ENCODE results near the gene PTCRA.
"Not testable (repeated sequence)": the region's sequence is repeated elsewhere in the genome, so short reads cannot be mapped to it uniquely, and the experiment has no call there.

The PTCRA gene, protein sequence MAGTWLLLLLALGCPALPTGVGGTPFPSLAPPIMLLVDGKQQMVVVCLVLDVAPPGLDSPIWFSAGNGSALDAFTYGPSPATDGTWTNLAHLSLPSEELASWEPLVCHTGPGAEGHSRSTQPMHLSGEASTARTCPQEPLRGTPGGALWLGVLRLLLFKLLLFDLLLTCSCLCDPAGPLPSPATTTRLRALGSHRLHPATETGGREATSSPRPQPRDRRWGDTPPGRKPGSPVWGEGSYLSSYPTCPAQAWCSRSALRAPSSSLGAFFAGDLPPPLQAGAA

DNA sequence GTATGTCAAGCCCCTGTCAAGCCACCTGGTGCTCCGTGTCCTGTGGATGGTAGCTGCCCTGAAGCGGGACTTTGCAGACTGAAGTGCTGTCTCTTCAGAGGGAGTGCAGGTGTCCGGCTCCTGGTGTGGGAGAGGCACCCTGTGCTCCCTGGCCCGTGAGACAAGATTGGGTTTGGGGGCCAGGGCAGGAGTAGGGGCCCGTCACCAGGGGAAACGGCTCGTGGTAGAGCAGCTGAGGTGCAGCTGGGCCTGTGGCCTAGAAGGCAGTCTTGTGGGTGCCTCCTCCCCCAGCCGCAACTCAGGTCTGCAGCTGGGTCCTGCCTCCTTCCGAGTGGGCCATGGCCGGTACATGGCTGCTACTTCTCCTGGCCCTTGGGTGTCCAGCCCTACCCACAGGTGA is at the start of gene PTCRA:
TSS of gene PTCRA (plus strand) at position 322 of the 400 bp plus-strand sequence. CDS start at position 339, 17 bp downstream.
- no peak for DNase-seq

DNA sequence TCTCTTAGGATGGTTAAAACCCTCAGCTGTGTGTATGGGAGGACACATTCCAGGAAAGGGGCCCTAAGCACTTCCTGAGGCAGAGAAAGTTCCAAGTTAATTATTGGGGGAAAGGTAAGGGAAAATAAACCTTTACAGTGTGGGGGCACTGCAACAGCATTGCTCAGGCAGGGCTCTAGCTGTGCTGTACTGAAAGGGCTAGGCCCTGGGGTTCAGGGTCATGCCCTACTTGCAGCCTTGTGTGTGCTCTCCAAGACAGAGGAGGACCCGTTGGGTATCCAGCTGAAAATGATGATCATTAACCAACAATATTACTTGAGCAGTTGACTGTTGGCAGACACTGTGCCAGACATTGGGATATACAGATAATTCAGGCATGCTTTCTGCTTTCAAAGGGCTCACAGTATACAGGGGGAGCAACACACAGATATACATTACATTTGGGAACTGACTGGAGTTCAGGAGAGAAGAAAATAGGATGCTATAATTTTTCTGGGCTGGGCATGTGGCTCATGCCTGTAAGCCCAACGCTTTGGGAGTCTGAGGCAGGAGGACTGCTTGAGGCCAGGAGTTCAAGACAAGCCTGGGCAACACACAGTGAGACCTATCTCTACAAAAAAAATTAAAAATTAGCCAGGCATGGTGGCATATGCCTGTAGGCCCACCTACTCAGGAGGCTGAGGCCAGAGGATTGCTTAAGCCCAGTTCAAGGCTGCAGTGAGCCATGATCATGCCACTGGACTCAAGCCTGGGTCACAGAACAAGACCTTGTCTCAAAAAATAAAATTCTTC is 45.5 kb upstream of the PTCRA start:
- DNase-seq = no peak

DNA sequence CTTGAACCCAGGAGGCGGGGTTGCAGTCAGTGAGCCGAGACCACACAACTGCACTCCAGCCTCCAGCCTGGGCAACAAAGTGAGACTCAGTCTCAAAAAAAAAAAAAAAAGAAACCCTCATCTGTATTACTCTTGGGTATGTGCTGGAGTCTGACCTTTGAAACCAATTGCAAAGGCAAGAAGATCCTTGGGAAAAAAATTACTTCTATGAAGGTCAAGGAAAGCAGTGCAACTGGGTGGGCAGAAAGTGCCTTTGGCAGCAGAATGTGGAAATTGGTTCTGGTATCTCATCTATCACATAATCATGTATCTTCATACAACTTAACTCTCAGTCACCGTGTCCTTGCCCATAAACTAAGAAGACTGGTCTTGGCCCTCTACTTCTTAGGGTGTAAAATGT is 44.1 kb upstream of the PTCRA start:
- no peak for DNase-seq

DNA sequence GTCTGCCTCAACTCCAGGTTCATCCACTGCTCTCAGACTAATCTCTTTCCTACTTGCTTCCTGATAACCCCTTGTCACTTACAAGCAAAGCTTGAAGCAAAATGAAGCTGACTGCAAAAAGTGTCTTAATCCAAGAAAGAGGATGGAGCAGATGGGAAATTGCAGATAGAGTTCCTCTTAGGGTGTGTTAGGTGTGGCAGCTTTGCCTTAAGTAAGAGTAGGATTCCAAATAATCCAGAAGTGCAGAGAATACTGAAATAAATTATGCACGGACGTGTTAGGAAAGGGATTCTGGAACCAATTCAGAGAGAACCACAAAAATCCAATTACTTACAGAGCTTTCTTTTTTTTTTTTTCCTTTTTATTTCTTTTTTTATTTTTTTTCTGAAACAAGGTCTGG is 42.5 kb upstream of the PTCRA start:
- no peak for DNase-seq

DNA sequence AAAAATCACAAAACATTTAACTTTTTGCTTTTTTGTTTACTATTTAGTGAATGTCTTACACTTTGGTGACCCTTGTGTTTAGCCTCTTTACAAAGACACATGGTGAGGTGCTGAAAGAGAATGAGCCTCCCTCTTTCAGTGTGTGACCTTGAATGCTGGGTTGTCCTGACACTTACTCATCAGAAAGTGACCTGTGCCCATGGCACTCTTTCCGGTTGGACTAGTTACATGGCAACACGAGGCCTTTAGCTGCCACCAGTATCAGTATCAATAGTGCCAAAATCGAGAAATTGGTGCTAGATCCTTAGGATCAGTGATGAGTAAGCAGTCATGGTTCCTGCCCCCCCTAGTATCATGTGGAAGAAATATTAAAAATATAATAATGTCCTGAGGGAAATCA is 38.2 kb upstream of the PTCRA start:
- no peak for DNase-seq

DNA sequence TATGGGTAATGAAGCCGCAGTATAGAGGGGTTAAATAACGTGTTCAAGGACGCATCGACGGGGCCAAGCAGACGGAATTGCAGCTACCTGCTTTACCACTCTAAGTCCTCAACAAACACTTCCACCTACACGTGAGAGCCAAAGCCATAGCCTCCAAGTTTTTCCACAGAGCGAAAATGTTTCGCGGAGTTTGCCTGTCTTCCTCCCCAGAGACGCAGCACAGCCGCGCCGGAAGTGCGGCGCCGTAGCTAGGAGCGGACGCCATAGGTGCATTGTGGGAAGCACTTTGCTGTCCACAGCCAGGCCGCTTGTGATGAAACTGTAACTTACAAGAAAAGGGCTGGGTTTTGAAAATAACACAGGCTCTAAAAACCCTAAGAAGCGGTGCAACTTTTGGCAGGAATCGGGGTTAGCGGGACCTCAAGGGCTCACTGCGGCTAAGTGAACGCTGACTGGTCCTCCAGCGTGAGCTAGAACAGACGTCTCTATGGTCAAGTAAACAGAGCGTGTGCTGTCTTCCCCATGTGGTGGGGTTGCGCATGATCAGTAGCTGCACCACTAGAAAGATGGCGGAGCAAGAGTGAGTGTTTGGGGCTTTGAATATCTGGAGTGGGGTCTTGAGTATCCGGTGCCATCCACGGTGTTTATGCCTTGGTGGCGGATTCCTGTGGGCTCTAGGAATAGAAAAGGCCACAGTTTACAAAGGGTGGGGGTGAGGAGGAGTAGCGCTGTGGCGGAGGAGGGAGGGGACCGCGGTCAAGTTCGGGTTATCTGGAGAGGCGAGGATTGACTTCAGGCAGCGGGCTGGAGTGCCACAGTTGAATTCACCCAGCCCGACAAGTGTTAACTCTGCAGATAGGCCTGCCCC is 36.2 kb upstream of the PTCRA start, which contains the start of gene RPL7L1:
TSS of gene RPL7L1 (plus strand) at position 245 of the 868 bp plus-strand sequence. CDS start at position 540, 295 bp downstream.
- peak; percentile 96 for DNase-seq

DNA sequence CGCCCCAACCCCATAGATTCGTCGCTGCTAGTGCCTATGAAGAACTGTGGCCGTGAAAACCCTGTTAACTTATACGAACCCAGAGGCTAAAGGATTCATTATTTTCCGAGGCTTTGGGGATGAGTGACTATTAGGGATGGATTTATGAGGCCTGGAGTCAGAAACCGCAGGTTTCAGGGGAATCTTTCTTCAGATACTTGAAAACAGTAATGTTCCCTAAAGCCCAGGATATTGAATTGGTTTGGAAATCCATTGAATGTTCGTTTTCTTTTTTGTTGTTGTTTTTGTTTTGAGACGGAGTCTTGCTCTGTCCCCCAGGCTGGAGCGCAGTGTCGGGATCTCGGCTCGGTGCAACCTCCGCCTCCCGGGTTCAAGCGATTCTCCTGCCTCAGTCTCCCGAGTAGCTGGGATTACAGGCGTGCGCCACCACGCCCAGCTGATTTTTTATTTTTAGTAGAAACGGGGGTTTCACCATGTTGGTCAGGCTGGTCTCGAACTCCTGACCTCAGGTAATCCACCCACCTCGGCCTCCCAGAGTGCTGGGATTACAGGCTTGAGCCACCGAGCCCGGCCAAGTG is 35.5 kb upstream of the PTCRA start:
- DNase-seq = not testable (repeated sequence)

DNA sequence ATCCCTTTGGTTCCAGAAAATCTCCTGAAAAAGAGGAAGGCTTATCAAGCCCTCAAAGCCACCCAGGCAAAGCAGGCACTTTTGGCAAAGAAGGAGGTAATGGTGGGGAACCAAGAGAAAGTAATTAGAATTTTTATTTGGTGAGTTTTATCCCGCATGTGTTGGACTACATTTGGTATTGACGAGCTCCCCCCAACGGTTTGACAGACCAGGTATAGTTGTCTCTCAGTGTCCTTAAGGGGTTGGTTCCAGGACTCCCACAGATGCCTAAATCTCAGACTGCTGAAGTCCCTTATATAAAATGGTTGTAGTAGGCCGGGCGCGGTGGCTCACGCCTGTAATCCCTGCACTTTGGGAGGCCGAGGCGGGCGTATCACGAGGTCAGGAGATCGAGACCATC is 35.0 kb upstream of the PTCRA start:
- DNase-seq = not testable (repeated sequence)

DNA sequence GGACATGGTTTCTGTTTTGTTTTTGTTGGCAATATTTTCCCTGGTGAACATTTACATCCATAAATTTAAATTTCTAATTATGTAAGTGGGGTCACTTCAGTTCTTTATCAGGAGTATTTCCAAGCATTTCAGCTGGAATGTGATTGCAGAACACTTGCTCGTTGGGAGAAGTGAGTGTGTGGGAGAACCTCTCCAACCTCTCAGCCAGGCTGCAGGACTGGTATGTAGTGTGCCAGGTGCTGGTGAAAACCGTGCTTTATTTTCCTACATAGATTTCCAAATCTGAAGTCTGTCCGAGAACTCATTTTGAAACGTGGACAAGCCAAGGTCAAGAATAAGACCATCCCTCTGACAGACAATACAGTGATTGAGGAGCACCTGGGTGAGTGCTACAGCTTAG is 30.2 kb upstream of the PTCRA start:
- DNase-seq = no peak

DNA sequence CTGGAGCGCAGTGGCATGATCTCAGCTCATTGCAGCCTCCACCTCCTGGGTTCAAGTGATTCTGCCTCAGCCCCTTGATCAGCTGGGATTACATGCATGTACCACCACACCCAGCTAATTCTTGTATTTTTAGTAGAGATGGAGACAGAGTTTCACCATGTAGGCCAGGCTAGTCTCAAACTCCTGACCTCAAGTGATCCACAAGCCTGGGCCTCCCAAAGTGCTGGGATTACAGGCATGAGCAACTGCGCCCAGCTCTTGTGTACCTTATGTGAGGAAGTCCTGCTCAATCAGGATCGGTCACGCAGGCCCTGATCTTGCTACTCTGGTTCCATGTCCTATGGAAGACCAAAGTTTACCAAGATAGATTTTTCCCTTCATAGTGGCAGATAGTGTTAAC is 27.7 kb upstream of the PTCRA start:
- DNase-seq = not testable (repeated sequence)

DNA sequence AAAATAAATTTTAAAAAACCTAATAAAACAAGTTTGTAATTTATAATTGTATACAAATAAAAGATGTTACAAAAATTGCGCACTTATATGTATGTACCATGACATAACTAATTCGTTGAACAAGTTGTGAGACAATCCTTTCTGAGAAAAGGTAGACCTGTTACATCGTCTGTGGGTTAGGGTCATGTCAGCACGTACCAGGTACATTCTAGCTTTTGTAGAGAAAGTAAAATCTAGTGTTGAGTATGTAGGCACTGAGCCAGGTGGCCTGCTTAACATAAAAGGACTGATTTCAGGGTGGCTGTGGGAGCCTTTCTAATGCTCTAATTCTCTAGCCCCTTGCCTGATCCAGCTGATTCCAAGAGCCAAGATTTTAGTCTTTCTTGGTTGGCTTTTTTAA is 26.0 kb upstream of the PTCRA start:
- no peak for DNase-seq

DNA sequence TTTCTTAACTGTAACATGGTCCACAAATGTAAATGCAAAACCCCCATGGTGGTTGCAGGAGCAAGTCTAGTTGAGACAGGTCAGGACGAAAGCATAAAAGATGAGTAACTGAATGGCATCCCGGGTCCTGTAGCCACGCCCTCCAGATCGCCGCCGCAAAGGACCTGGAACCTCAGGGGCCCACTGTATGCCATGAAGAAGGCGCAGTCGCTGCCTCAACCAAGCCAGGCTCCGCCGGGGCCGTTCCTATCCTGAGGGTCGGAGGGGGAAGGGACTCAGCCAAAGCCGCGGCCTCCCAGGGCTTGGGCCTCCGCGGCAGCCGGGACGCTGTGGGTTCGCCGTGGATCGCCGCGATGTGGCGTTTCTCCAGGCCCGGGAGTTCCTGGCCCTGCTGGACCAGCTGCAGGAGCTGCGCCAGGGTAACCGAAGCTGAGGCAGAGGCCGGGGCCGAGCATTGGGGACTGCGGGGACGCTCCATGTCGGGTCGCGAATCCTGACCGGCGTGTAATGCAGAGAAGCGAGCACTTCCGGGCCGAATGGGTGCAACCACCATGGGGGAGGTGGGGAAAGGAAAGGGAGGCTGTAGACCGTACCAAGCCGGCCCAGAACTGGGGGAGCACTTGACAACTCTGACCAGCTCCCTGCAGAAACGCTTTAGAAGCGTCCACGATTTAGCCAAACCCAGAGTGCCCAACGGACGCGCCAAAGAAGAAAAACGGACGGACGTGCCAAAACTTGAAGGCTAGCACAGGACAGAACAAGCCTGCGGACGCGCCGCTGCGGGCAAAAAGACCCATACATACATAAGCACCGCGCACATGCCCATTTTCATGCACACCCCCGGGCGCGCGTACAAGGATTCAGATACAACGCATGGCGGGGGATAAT is 25.3 kb upstream of the PTCRA start:
- DNase-seq = peak; percentile 98

DNA sequence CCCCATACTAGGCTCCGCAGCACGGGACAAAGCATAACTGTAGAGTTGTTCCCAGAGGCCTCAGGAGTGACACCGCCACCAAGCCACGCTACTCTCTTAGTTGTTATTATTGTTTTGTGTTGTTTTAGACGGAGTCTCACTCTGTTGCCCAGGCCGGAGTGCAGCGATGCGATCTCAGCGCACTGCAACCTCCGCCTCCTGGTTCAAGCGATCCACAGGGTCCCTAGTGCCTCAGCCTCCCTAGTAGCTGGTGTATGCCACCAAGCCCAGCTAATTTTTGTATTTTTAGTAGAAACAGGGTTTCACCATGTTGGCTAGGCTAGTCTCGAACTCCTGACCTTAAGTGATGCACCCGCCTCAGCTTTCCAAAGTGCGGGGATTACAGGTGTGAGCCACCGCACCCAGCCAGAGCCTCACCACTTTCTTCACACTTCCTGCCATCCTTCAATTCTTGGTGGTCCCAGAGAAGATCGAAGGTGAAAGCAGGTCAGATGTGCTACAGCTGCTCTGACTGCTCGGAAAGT is 24.6 kb upstream of the PTCRA start:
- DNase-seq = no peak

DNA sequence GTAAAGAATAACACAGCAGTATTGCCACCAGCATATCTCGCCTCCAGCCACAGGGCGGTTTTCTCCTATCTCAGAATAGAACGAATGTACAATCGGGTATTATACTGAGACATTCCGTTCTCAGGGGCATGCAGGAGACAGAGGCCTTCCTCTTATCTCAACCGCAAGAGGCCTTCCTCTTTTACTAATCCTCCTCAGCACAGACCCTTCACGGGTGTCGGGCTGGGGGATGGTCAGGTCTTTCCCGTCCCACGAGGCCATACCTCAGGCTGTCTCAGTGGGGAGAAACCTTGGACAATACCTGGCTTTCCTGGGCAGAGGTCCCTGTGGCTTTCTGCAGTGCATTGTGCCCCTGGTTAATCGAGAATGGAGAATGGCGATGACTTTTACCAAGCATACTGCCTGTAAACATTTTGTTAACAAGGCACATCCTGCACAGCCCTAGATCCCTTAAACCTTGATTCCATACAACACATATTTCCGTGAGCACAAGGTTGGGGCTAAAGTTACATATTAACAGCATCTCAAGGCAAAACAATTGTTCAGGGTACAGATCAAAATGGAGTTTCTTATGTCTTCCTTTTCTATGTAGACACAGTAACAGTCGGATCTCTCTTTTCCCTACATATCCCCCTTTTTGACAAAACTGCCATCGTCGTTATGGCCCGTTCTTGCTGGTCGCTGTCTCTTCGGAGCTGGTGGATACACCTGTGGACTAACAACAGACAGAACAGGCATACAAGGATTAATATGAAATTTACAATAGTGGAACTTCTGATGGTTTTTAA is 21.6 kb upstream of the PTCRA start:
- DNase-seq = not testable (repeated sequence)

DNA sequence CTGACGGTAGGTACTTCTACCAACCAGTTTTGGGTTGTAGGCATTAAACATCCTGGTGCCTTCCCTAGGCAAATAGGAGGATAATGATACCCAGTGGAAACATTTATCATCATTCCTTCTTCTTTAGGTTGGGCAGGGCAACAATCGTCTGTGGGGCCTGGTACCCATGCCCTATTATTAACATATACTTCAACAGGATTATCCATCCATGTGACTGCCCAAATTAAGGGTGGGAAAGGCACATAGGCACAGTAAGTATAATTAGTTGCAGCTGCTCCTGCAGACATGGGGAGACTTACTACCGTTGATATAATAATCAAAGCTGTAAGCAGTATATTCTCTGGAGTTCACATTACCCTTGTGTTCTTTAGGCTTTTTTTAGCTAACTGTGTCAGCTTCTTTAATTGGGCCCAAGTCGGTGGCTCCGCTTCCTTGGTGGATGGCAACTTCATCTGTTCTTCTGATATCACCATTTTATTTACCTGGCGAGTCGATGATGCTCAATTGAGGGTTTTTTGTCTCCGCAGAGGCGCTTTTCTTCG is 19.6 kb upstream of the PTCRA start:
- no peak for DNase-seq

DNA sequence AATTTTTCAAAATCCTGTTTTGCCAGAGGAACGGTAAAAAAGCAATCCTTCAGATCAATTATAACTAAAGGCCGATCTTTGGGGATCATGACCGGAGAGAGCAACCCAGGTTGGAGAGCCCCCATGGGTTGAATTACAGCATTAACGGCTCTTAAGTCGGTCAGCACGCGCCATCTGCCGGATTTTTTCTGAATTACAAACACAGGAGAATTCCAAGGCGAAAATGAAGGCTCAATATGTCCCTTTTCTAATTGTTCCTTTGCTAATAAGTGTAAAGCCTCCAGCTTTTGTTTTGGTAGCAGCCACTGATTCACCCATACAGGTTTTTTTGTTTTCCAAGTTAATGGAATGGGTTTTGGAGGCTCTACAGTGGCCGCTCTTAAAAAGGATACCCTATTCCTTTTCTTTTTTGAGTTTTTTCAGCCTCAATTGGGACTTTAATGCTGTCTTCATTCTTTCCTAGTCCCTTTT is 16.9 kb upstream of the PTCRA start:
- peak; percentile 90 for DNase-seq

DNA sequence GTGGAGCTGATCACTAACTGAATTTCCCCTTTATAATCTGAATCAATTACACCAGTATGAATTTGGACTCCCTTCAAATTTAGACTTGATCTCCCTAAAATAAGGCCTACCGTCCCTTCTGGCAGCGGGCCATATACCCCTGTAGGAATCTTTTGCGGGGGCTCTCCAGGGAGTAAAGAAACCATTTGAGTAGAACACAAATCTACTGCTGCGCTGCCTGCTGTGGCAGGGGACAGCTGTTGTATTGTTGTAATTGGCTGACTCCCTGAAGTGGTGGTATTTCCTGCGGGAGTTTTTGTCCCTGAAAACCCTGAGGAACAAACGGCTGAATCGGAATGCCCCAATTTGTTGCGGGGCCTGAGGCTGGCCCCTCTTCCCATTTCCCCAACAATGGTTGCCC is 16.0 kb upstream of the PTCRA start:
- no peak for DNase-seq

DNA sequence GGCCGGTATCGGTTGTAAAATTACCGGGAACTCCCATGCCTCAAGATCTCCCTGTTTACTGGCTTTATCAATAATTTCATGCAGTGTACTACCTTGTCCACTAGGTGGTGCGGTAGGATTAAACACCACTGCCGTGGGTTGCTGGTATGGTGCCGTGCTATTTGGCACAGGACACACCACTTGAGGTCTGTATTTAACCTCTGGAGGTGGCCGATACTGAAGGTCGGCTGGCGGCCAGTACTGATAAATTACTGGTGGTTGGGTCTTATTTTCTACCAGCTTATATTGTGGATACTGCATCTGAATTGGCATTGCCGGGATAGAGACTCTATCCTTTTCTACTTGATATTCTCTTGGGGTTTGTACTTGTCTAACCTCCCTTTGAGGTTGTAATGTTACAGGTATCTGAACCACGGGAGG is 14.3 kb upstream of the PTCRA start:
- peak; percentile 95 for DNase-seq

DNA sequence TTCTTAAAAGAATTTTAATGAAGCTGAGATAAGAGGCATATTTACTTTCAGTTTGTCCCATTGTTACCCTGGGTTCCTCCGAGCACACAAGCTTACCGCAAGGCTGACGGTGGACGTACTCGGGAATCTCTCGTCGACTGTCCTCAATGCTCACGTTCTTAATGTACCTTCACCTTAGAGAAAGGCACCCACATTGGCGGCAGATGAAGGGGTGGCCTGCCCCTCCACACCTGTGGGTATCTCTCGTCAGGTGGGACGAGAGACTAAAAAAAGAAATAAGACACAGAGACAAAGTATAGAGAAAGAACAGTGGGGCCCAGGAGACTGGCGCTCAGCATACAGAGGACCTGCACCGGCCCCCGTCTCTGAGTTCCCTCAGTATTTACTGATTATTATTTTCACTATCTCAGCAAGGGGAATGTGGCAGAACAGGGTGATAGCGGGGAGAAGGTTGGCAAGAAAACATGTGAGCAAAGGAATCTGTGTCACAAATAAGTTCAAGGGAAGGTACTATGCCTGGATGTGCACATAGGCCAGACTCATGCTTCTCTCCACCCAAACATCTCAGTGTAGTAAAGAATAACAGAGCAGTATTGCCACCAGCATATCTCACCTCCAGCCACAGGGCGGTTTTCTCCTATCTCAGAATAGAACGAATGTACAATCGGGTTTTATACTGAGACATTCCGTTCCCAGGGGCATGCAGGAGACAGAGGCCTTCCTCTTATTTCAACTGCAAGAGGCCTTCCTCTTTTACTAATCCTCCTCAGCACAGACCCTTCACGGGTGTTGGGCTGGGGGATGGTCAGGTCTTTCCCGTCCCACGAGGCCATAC is 13.2 kb upstream of the PTCRA start:
- DNase-seq = not testable (repeated sequence)
